SIG-M5 treated with dmso at 0.1 percent for 504 hours (cell line): ENCODE results near the gene TLK2.

Source experiments
- DNase-seq: peaks from one replicate; lab custom pipeline; 2025; ENCODE audit not compliant: unreplicated experiment; lab: John Stamatoyannopoulos, UW

TLK2 gene

DNA sequence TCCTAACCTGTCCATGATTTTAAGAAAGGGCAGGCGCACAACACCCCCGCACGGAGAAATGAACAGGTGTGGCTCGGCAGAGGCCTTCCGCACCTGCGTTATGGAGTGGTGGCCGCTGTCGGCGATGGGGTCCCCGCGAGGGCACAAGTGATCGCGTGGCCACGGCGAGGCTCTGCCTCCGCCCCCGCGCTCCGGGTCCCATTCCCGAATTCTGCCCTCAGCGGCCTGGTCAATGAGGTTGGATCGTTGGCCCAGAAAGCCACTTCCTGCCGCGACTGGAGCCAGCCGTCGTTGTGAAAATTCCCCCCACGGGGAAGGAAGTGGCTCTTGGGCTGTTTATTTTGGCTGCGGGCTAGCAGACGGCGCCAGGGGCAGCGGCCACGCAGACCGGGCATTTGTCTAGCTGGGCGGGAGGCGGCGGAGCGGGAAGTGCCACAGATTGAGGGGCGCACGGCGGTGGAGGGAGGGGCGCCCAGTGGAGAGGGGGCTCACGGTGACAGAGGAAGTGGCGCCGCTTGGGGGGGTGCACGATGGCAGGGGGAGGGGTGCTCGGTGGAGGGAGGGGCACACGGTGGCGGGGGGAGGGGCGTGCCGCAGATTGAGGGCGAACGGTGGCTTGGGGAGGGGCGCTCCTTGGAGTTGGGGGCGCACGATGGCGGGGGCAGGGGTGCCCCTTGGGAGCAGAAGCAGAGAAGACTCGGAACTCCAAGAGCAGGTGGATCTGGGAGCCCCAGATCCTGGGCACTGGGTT is 173.8 kb downstream of the TLK2 start:
- DNase-seq: peak; percentile 55

DNA sequence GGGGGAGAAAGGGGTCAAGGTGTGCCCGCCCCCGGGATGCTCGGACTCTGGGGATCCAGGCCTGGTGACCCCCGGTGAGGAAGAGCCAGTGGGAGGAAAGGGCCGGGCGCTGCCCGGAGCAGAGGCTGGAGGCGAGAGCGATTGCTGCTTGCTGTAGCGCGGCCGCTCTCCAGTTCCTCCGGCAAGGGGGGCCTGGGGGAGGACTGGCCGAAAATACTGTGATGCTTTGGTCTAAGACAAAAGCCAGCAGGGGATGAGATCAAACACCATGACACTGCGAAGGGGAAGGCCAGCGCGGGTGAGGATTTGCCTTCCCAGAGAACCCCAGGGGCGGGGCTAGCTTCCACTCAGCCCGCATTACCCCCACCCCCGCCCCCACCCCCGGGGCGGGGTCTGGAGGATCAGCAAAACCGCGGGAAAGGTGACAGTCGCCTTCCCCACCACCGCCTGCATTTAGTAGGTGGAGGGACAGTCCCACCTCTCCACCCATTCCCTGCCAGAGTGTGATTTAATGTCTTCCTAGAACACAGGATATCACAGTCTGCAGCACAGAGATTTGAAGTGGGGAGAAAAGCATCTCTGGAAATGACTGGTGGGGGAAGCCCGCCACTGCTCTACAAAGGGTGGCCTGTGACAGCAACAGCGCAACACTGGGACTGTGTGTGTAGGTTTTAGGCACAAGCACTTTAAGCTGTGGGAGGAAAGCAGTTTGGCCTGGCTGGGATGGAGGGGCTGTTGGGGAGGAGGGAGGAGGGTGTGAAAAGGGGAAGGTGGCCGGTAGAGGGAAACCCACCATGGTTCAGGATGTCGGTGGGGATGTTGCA is 174.6 kb downstream of the TLK2 start:
- DNase-seq: peak; percentile 61

DNA sequence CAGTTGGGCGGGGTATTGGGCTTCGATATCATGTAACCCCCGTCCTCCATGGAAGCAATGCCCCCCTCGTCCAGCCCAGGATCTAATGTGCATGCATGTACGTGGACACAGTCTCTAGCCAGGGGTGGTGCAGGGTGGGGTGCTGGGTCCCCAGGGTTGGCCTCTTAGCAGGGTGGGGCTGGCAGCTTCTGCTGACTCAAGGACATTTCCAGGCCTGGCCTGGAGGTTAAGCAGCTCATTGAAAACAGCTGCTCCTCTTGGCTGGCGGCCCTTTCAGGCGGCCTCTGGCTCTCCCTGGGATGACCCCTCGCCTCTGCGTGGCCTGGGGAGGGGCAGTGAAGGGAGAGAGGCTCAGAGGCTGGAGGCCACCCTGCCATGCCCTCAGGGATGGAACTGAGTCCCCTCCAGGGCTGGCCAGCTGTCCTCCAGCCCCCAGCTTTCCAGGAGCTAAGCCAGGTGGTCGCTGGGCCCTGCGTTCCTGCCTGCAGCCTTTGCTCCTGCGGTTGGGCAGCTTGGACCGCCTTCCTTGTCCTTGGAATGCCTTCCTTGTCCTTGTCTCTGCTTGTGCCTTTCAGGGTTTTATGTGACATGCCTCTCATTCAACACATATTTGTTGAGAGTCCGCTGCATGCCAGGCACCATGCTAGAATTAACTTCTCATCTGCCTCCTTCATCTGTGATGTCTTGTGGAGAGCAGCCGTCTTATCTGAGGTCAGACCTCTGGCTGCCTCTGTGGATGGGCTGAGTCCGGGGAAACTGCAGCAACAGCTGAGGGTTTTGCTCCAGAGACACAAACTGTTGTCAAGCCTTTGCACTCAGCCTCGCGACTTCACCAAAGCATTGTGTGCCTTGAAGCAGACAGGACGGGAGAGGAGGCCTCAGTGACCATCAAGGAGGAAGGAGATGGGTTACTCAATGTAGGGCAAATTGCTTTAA is 175.5 kb downstream of the TLK2 start:
- no peak for DNase-seq

DNA sequence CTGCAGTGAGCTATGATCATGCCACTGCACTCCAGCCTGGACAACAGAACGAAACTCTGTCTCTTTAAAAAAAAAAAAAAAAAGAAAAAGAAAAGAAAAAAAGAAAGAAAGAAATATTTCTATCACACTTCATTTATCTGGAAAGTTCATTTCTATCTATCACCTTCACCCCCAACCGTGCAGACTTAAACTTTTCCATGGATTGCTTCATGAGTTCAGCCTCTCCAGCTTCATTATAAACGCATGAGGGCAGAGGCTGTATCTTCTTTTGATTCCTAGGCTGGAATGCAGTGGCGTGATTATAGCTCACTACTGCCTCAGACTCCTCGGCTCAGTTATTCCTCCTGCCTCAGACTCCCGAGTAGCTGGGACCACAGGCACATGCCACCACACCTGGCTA is 177.0 kb downstream of the TLK2 start:
- DNase-seq: no peak

DNA sequence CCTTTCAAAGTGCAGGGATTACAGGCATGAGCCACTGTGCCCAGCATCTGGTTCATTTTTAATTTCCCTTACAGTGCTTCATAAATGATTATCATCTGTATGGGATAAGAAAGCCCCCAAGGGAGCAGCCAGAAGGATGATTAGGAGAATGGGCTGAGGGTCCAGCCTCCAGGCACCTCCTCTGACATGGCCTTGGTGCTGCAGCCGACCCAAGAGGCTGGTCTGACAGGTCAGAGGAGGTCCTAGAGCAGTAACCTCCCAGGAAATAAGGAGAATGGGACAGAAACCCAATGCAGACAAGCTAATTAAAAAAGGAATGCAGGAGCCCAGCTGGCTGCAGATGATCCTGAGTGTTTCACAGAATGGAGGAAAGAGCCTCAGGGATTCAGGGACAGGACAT is 177.8 kb downstream of the TLK2 start:
- no peak for DNase-seq

DNA sequence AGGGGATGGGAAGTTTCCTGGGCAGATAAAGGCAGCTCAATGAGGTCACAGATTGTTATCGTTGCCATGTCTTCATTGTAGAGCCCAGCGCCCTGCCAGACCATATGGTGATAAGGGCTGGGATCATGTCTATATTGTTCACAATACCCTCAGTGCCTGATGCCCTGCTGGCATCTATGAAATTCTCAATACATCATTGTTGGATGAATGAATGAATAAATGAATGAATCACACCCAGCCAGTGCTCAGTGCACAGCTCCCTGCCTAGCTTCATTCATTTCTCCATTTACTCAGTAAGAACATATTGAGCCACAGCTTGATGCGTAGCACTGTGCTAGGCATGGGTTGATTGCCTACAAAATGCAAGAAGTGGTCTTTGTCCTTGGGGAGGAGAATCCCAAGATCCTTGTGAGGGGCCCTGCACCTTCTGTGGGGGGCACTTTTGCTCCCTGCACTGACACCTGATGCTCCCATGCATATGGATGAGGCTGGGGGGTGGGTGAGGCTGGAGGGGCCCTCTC is 178.6 kb downstream of the TLK2 start:
- no peak for DNase-seq

DNA sequence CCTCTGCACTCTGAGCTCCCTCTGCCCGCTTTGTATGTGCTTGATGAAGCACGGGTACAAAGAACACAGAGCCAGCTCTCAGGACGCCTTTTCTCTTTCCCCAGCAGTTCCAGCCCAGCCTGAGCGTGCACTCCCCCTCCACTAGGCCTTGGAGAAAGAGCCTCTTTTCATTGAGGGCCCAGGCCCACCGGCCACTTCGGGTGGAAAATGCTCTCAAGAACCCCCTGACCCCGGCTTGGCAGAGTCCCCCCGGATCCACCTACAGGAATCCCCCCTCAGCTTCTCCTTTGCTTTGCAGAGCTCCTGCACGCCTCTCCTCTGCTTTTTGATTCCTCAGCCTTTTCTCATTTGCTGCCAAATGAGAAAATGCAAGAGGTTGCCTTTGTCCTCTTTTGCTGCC is 179.1 kb downstream of the TLK2 start:
- DNase-seq: no peak

DNA sequence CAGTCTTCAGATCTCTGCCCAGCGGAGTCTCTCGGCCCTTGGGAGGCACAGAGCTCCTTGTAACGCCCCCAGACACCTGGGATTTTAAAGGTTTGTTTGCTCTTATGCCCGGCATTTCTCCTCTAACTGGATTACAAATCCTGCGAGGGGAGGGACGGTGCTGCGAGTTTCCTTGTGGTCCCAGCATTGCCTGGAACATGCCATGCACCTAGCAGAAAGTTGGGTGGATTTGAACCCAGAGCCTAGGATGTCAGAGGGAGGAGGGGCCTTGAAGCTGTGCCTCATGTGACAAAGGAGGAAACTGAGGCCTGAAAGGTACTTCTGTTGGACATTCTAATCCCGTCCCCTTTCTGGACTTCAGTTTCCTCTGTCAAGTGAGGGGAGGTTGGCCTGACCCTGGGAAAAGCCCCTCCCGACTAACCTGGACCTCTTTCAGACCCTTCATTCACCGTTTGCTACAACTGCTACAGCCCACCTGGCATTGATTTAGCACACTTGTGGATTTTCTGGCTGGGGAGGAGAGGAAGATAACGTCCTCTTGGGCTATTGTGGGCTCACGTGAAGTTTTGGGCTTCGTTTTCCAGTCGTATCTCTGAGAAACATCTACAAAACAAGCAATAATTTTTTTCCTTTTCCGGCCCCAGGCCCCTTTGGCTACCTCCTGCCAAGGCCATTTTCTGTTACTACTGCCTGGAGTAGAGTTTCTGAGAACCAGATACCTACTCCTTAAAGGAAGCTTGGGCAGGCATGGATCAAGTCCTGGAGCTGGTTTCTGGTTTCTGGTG is 179.7 kb downstream of the TLK2 start:
- DNase-seq: no peak

DNA sequence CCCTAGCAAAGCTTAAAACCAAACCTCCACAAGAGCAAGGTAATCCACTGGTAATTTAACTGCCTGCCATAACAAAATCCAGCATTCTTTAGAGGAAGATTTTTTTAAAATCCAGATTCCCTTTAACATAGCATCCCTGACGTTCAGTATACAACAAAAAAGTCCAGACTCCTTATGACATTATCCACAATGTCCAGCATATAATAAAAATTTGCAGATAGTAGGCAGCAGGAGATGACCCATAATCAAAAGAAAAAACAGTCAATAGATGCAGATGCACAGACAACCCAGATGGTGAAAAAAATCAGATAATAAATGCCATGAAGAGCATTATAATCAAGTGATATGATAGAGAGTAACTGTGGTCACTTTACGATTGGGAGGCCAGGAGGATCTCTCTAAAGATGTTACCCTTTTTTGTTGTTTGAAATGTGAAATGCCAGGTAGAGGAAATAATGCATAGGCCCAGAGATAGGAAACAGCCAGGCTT is 182.0 kb downstream of the TLK2 start:
- no peak for DNase-seq

DNA sequence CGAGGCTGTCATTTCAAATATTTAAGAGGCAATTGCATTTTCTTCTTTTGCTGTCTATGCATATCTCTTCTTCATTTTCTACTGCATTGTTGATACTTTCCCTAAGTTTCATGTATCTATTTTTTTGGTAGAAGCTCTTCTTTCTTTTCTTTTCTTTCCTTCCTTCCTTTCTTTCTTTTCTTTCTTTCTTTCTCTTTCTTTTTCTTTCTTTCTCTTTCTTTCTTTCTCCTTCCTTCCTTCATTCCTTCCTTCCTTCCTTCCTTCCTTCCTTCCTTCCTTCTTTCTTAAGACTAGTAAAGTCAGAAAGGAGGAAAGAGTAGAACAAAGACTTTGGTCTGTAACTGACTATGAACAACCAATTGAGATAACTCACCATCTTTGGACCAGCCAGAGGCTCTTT is 182.7 kb downstream of the TLK2 start:
- DNase-seq: no peak

DNA sequence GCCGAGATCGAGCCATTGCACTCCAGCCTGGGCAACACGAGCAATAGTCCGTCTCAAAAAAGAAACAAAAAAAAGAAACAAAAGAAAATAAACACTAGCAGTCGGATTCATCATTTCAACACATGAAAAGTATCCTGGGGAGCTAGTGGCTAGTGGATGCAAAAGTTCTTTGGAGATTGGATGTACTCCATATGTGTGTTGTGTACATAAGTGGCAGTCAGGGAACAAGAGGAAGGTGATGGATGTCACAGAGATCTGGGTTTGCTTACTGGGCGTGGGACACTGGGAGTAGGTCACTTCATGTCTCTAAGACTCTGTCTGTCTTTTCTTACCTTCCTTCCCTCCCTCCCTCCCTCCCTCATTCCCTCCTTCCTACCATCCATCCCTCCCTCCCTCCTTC is 184.2 kb downstream of the TLK2 start:
- DNase-seq: peak; percentile 27
